NOMO-1 treated with dmso at 0.1 percent for 144 hours (cell line): Measurements from ENCODE around the gene RNFT2.

Experiments
- DNase-seq: peaks from one replicate; lab custom pipeline; 2025; ENCODE audit not compliant: unreplicated experiment; lab: John Stamatoyannopoulos, UW

The RNFT2 gene

GRCh38 chr12:116897476-116897875 is 159.4 kb downstream of the RNFT2 start:
- no peak for DNase-seq

GRCh38 chr12:116898669-116899068 is 160.6 kb downstream of the RNFT2 start:
- DNase-seq, result no peak

- no peak for DNase-seq
Measured at GRCh38 chr12:116901612-116902011, 163.5 kb downstream of the RNFT2 start.
